HepG2 (cell line): ENCODE measurements around the gene CCT7.

ENCODE experiments used
- JUN ChIP-seq: sonication (generic); formaldehyde crosslinking; IDR thresholded peaks from 2 replicates; pipeline ENCODE4 v1.4.0; 2020; ENCODE audit warnings: mild to moderate bottlenecking, missing genetic modification reagents
- MXI1 ChIP-seq: IDR thresholded peaks from 3 replicates; pipeline ENCODE4 v1.6.1; 2012; ENCODE audit warnings: low read depth, low read length, inconsistent platforms, borderline replicate concordance
- NFE2L2 ChIP-seq: fragments of 150-350 bp; IDR thresholded peaks from 2 replicates; pipeline ENCODE4 v1.6.1; 2014; ENCODE audit warnings: low read length
- TBP ChIP-seq: sonication (generic); formaldehyde crosslinking; IDR thresholded peaks from 2 replicates; pipeline ENCODE4 v1.5.0; 2020; ENCODE audit warnings: missing genetic modification reagents
- TCF7 ChIP-seq: sonication (generic); IDR thresholded peaks from 2 replicates; pipeline ENCODE4 v1.6.1; 2016; ENCODE audit warnings: antibody characterized with exemption, low read depth
- TGIF2 ChIP-seq: IDR thresholded peaks from 2 replicates; pipeline ENCODE4 v1.6.1; 2016; ENCODE audit warnings: control low read depth, missing compliant biosample characterization
- ZBTB7A ChIP-seq: sonication (generic); formaldehyde crosslinking; IDR thresholded peaks from 2 replicates; pipeline ENCODE4 v1.8.0; 2022; ENCODE audit warnings: mild to moderate bottlenecking, missing genetic modification reagents
- ZNF136 ChIP-seq: sonication (generic); formaldehyde crosslinking; IDR thresholded peaks from 2 replicates; pipeline ENCODE4 v1.8.1; 2022; ENCODE audit warnings: low read depth, mild to moderate bottlenecking, moderate library complexity, missing genetic modification reagents
- ZNF879 ChIP-seq: sonication (generic); formaldehyde crosslinking; IDR thresholded peaks from 2 replicates; pipeline ENCODE4 v1.8.1; 2023; ENCODE audit warnings: missing genetic modification reagents
- TF ChIP-seq, protein P1 (sequence below): sonication (generic); formaldehyde crosslinking; IDR thresholded peaks from 2 replicates; pipeline ENCODE4 v1.5.0; 2020; ENCODE audit warnings: mild to moderate bottlenecking, missing genetic modification reagents, moderate library complexity
- TF ChIP-seq, protein P2 (sequence below): sonication (generic); formaldehyde crosslinking; IDR thresholded peaks from 2 replicates; pipeline ENCODE4 v1.5.1; 2020; ENCODE audit warnings: missing genetic modification reagents, mild to moderate bottlenecking, borderline replicate concordance
- TF ChIP-seq, protein P3 (sequence below): sonication (generic); formaldehyde crosslinking; conservative IDR thresholded peaks from 2 replicates; pipeline ENCODE4 v1.8.0; 2022; ENCODE audit warnings: missing genetic modification reagents
- TF ChIP-seq, protein P4 (sequence below): sonication (generic); formaldehyde crosslinking; IDR thresholded peaks from 2 replicates; pipeline ENCODE4 v1.8.0; 2022; ENCODE audit warnings: mild to moderate bottlenecking, missing genetic modification reagents; ENCODE audit not compliant: insufficient replicate concordance
- TF ChIP-seq, protein P5 (sequence below): sonication (generic); formaldehyde crosslinking; conservative IDR thresholded peaks from 2 replicates; pipeline ENCODE4 v1.4.0; 2020; ENCODE audit warnings: missing genetic modification reagents

DNA sequence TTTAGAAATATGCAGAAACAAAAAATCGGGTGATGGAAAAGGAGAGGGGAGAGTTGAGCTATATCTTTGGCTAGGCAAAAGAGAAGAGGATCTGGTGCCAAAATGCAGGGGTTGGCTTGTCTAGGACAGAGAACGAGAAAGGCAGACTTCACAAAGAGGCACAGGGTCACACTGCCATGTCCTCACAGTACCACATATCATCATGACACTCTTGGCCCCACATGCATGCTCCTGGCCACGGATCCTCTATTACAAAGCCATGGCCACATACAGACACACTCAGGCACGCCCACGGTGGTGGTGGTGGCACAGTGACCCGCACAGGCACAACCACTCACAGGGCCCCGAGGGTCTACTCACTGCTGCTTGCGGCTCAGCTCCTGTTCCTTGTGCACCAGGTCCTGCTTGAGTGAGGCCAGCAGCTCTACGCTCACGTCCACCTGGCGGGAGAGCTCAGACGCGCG is 34.3 kb downstream of the CCT7 start:
- TF ChIP-seq, protein P1, sequence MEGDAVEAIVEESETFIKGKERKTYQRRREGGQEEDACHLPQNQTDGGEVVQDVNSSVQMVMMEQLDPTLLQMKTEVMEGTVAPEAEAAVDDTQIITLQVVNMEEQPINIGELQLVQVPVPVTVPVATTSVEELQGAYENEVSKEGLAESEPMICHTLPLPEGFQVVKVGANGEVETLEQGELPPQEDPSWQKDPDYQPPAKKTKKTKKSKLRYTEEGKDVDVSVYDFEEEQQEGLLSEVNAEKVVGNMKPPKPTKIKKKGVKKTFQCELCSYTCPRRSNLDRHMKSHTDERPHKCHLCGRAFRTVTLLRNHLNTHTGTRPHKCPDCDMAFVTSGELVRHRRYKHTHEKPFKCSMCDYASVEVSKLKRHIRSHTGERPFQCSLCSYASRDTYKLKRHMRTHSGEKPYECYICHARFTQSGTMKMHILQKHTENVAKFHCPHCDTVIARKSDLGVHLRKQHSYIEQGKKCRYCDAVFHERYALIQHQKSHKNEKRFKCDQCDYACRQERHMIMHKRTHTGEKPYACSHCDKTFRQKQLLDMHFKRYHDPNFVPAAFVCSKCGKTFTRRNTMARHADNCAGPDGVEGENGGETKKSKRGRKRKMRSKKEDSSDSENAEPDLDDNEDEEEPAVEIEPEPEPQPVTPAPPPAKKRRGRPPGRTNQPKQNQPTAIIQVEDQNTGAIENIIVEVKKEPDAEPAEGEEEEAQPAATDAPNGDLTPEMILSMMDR (CRISPR knock-in tag): no peak
- TF ChIP-seq TGIF2 (CRISPR knock-in tag) (no peak), JUN (CRISPR knock-in tag) (no peak), ZNF136 (CRISPR knock-in tag) (no peak), MXI1 (no peak), ZBTB7A (CRISPR knock-in tag) (no peak), TBP (no peak), TCF7 (no peak), ZNF879 (no peak), NFE2L2 (no peak)
- TF ChIP-seq, protein P2, sequence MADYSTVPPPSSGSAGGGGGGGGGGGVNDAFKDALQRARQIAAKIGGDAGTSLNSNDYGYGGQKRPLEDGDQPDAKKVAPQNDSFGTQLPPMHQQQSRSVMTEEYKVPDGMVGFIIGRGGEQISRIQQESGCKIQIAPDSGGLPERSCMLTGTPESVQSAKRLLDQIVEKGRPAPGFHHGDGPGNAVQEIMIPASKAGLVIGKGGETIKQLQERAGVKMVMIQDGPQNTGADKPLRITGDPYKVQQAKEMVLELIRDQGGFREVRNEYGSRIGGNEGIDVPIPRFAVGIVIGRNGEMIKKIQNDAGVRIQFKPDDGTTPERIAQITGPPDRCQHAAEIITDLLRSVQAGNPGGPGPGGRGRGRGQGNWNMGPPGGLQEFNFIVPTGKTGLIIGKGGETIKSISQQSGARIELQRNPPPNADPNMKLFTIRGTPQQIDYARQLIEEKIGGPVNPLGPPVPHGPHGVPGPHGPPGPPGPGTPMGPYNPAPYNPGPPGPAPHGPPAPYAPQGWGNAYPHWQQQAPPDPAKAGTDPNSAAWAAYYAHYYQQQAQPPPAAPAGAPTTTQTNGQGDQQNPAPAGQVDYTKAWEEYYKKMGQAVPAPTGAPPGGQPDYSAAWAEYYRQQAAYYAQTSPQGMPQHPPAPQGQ (CRISPR knock-in tag): no peak
- TF ChIP-seq, protein P3, sequence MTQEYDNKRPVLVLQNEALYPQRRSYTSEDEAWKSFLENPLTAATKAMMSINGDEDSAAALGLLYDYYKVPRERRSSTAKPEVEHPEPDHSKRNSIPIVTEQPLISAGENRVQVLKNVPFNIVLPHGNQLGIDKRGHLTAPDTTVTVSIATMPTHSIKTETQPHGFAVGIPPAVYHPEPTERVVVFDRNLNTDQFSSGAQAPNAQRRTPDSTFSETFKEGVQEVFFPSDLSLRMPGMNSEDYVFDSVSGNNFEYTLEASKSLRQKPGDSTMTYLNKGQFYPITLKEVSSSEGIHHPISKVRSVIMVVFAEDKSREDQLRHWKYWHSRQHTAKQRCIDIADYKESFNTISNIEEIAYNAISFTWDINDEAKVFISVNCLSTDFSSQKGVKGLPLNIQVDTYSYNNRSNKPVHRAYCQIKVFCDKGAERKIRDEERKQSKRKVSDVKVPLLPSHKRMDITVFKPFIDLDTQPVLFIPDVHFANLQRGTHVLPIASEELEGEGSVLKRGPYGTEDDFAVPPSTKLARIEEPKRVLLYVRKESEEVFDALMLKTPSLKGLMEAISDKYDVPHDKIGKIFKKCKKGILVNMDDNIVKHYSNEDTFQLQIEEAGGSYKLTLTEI (CRISPR knock-in tag): no peak
- TF ChIP-seq, protein P4, sequence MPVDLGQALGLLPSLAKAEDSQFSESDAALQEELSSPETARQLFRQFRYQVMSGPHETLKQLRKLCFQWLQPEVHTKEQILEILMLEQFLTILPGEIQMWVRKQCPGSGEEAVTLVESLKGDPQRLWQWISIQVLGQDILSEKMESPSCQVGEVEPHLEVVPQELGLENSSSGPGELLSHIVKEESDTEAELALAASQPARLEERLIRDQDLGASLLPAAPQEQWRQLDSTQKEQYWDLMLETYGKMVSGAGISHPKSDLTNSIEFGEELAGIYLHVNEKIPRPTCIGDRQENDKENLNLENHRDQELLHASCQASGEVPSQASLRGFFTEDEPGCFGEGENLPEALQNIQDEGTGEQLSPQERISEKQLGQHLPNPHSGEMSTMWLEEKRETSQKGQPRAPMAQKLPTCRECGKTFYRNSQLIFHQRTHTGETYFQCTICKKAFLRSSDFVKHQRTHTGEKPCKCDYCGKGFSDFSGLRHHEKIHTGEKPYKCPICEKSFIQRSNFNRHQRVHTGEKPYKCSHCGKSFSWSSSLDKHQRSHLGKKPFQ (CRISPR knock-in tag): no peak
- TF ChIP-seq, protein P5, sequence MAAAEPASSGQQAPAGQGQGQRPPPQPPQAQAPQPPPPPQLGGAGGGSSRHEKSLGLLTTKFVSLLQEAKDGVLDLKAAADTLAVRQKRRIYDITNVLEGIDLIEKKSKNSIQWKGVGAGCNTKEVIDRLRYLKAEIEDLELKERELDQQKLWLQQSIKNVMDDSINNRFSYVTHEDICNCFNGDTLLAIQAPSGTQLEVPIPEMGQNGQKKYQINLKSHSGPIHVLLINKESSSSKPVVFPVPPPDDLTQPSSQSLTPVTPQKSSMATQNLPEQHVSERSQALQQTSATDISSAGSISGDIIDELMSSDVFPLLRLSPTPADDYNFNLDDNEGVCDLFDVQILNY: no peak
